GDM1 (cell line): ENCODE measurements around the gene DNAH2.

Experiments
- DNase-seq: peaks from one replicate; lab custom pipeline; 2025; lab: John Stamatoyannopoulos, UW

DNAH2 gene

GRCh38 chr17:7839190-7839875, 121.8 kb downstream of the DNAH2 start:
- DNase-seq: peak; percentile 17

GRCh38 chr17:7839876-7840261, 122.3 kb downstream of the DNAH2 start:
- no peak for DNase-seq

GRCh38 chr17:7840441-7840840, 122.9 kb downstream of the DNAH2 start:
- no peak for DNase-seq

- DNase-seq: no peak
Observed at GRCh38 chr17:7840875-7841274, 123.3 kb downstream of the DNAH2 start.

DNA sequence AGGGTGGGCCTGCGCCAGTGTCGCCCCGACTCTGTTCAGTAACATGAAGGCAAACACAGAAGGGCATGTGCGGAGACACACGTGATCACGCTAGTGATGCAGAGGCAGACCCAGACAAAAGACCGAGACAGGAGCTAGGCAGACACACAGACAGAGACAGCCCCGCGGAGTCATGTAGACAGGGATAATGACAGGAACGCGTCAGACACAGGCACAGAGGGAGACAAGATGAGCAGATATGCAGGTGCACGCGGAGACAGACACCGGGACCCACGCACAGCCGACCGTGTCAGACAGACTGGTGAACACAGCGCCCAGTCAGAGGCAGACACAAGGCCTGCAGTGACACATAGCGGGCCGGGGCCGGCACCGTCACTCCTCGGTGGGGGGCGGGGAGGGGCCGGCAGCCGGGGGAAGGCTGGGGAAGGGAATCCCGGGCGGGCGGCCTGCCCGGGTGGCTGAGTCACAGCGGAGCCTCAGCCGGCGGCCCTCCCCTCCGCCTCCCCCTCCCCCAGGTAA, 123.9 kb downstream of the DNAH2 start:
- DNase-seq: peak; percentile 59

DNA sequence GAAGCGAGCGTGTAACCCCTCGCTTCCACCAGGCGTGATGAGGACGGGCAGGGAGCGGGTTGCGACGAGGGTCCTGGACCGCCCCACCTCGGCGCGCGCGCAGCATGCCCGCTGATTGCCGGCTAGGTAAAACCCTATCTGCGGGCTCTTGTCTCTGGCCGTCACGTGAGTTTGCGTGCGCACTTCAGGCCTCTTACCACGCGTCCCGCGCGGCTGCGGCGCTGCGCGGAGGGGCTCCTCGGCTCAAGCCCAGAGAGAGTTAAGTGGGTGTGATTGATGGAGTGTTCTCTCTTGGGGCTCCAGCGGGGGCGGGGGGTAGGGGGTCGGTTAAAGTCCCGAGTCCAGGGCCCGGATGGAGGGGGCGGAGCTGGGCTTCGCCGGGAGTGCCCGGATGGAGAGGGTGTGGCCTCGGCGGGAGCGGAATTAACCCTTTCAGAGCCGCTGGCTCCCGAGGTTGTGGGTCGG, 124.4 kb downstream of the DNAH2 start:
- DNase-seq: peak; percentile 60

- peak; percentile 72 for DNase-seq
Observed at GRCh38 chr17:7842380-7843256, 125.1 kb downstream of the DNAH2 start.

- no peak for DNase-seq
Observed at GRCh38 chr17:7843257-7843535, 125.7 kb downstream of the DNAH2 start.

DNA sequence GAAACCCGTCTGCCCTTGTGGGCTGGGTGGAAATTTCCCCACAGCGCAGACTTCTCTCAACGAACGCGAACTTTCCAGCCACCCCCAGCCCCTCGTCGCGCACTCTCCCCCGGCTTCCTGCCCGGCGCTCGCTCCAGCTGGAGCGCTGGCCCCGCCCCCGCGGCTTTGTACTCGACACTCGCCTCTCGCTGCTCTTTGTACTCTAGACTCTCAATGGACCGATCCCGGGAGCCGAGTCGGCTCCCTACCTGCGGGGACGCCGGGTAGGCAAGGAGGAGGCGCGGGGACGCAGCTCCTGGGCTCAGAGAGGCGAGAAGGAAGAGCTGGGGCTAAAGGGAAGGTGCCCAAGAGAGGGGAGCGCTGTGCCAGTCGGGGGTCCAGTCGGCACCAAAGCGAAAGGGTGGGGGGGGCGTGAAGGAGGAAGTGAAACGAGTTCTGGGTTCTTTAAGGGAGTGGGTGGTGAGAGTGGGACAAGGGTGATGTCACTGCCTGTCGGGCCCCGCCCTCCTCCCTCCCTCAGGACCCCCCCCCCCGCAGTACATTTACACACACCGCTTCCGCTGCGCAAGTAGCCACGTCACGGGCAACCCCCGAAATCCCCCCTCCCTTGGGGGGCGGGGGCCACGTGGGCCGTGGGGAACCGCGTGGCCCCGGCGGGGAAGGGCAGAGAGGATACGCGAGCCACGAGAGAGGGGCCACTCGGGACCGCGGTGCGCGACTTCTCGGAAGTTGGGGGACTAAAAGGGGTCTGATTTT, 126.2 kb downstream of the DNAH2 start:
- DNase-seq: peak; percentile 71

GRCh38 chr17:7844292-7845154, 127.0 kb downstream of the DNAH2 start:
- peak; percentile 75 for DNase-seq

GRCh38 chr17:7845359-7846062, 128.0 kb downstream of the DNAH2 start:
- DNase-seq: no peak

DNA sequence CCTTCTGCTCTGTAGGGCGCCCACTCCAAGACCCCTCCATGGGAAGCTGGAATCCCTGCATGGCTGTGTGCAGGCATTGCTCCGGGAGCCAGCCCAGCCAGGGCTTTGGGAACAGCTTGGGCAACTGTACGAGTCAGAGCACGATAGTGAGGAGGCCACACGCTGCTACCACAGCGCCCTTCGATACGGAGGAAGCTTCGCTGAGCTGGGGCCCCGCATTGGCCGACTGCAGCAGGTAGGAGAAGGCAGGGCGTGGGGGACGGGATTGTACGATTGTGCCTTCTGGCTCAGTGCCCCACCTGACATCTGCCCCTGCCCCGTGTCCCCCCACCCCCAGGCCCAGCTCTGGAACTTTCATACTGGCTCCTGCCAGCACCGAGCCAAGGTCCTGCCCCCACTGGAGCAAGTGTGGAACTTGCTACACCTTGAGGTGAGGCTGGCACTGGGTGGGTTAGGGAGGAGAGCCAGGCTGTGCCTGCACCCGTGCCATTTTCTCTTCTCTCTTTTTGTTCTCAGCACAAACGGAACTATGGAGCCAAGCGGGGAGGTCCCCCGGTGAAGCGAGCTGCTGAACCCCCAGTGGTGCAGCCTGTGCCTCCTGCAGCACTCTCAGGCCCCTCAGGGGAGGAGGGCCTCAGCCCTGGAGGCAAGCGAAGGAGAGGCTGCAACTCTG, 128.7 kb downstream of the DNAH2 start:
- DNase-seq: no peak

- DNase-seq: no peak
Observed at GRCh38 chr17:7846765-7847661, 129.5 kb downstream of the DNAH2 start.

GRCh38 chr17:7848131-7848579, 130.6 kb downstream of the DNAH2 start:
- no peak for DNase-seq

DNA sequence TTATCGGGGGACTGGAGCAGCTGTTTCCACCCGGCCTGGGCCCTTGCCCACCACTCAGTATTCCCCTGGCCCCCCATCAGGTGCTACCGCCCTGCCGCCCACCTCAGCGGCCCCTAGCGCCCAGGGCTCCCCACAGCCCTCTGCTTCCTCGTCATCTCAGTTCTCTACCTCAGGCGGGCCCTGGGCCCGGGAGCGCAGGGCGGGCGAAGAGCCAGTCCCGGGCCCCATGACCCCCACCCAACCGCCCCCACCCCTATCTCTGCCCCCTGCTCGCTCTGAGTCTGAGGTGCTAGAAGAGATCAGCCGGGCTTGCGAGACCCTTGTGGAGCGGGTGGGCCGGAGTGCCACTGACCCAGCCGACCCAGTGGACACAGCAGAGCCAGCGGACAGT, 131.2 kb downstream of the DNAH2 start:
- no peak for DNase-seq

- DNase-seq: no peak
Observed at GRCh38 chr17:7849130-7849750, 131.7 kb downstream of the DNAH2 start.

DNA sequence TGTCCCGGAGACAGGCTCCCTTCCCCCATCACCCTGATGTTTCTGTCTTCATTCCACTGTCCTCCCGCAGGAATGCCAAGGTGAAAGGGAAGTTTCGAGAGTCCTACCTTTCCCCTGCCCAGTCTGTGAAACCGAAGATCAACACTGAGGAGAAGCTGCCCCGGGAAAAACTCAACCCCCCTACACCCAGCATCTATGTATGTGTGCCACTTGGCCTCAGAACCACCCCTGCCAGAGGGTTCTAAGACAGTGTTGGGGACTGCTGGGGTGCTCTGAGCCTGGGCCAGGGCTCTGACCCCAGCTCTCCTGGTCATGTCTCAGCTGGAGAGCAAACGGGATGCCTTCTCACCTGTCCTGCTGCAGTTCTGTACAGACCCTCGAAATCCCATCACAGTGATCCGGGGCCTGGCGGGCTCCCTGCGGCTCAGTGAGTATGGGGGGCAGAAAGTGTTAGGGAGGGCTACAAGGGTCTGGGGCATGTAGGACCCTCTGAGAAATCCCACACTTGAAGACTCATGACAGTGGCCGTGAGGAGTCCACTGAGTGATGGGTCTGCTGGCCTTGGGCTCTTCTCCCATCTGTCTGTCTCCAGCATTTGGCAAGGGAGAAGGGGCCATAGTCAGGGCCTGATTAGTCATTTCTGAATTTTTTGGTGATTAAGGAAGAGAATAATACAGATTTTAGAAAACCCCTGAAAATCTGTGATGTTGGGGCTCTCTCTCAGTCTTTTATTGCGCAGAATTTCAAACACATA, 132.4 kb downstream of the DNAH2 start:
- no peak for DNase-seq
